PC-3 (cell line): ENCODE measurements around the gene CSH1. TPM values are rescaled to one million over a fixed set of nuclear protein-coding genes. Genes with fewer than 3 reads are reported as not detected.
A peak's percentile ranks its signal among the peaks of the same experiment; 100 is the strongest.
"Not testable (repeated sequence)": the region's sequence is repeated elsewhere in the genome, so short reads cannot be mapped to it uniquely, and the experiment has no call there.

ENCODE experiments used
- ATAC-seq: fragments of 200-7000 bp; cut with Tn5 transposase; 2 replicates; pipeline ENCODE4 v1.9.1; 2020; ENCODE audit warnings: mild to moderate bottlenecking, moderate library complexity
- BruUV-seq: library from RNA; stranded (reverse); fragments of 400-500 nt; replicated peaks from 2 replicates; lab custom pipeline; 2021; lab: Mats Ljungman, UMichigan
- CTCF ChIA-PET: fragments of 300-600 bp; sonication (Branson Sonifier 250); formaldehyde crosslinking; loops from one replicate; lab custom pipeline; 2022; ENCODE audit warnings: antibody characterized with exemption; lab: Charles Lee
- POLR2A ChIA-PET: fragments of 300-600 bp; sonication (Branson Sonifier 250); formaldehyde crosslinking; loops from one replicate; lab custom pipeline; 2022; ENCODE audit warnings: antibody characterized with exemption; ENCODE audit not compliant: unreplicated experiment; lab: Charles Lee
- DNase-seq: peaks from one replicate; pipeline ENCODE4 v3.0.0-alpha.2; 2015
- H2AFZ ChIP-seq: fragments of 300-600 bp; sonication (generic); 2 replicates; pipeline ENCODE4 v1.6.0; 2016; ENCODE audit warnings: antibody characterized with exemption, low read length
- H3F3A ChIP-seq: fragments of 300-600 bp; sonication (generic); one replicate; pipeline ENCODE4 v1.6.0; 2017; ENCODE audit warnings: antibody characterized with exemption, low read length, control low read depth, mild to moderate bottlenecking; ENCODE audit not compliant: unreplicated experiment
- H3K27ac ChIP-seq: fragments of 300-600 bp; sonication (generic); 2 replicates; pipeline ENCODE4 v1.5.1; 2016; ENCODE audit warnings: mild to moderate bottlenecking, low read length
- H3K27me3 ChIP-seq: fragments of 300-600 bp; sonication (generic); 2 replicates; pipeline ENCODE4 v1.6.1; 2016; ENCODE audit warnings: low read length, mixed read lengths
- H3K36me3 ChIP-seq: fragments of 300-600 bp; sonication (generic); 2 replicates; pipeline ENCODE4 v1.6.1; 2016; ENCODE audit warnings: low read depth, mixed run types, low read length, mixed read lengths
- H3K4me1 ChIP-seq: fragments of 300-600 bp; sonication (generic); 2 replicates; pipeline ENCODE4 v1.5.1; 2016; ENCODE audit warnings: low read length; ENCODE audit not compliant: insufficient read depth
- H3K4me2 ChIP-seq: fragments of 300-600 bp; sonication (generic); 2 replicates; pipeline ENCODE4 v1.6.0; 2016; ENCODE audit warnings: low read length
- H3K4me3 ChIP-seq: fragments of 300-600 bp; sonication (generic); 2 replicates; pipeline ENCODE4 v1.5.1; 2016; ENCODE audit warnings: mild to moderate bottlenecking, low read length, mixed read lengths
- H3K79me2 ChIP-seq: fragments of 300-600 bp; sonication (generic); 2 replicates; pipeline ENCODE4 v1.6.1; 2017; ENCODE audit warnings: low read length, mixed read lengths
- H3K9ac ChIP-seq: fragments of 300-600 bp; sonication (generic); 2 replicates; pipeline ENCODE4 v1.6.0; 2016; ENCODE audit warnings: mild to moderate bottlenecking, low read length
- H3K9me2 ChIP-seq: fragments of 300-600 bp; sonication (generic); replicated peaks from 2 replicates; pipeline ENCODE4 v1.6.1; 2016; ENCODE audit warnings: mixed run types, low read length, mixed read lengths
- H3K9me3 ChIP-seq: fragments of 300-600 bp; sonication (generic); 2 replicates; pipeline ENCODE4 v1.6.1; 2016; ENCODE audit warnings: low read length, mixed read lengths
- H4K20me1 ChIP-seq: fragments of 300-600 bp; sonication (generic); 2 replicates; pipeline ENCODE4 v1.6.1; 2016; ENCODE audit warnings: low read length, mixed read lengths
- EZH2 ChIP-seq: fragments of 300-600 bp; sonication (generic); IDR thresholded peaks from one replicate; pipeline ENCODE4 v1.6.1; 2017; ENCODE audit warnings: antibody characterized with exemption, mild to moderate bottlenecking, low read length; ENCODE audit not compliant: unreplicated experiment
- EZH2phosphoT487 ChIP-seq: fragments of 300-600 bp; sonication (generic); IDR thresholded peaks from 2 replicates; pipeline ENCODE4 v1.6.1; 2018; ENCODE audit warnings: mild to moderate bottlenecking, antibody characterized with exemption, low read length, borderline replicate concordance
- intact Hi-C: fragments of 100-400 bp; cut with micrococcal nuclease; formaldehyde crosslinking; loops from 2 replicates; pipeline ENCODE4 v1.9.0; 2023
- total RNA-seq: library from RNA; depleted of rRNA; stranded (reverse); fragments of >200 nt; gene quantifications from 2 replicates; pipeline ENCODE4 v1.2.3, GENCODE V29; 2014
- TF ChIP-seq, protein P1 (sequence below): fragments of 300-600 bp; sonication (generic); conservative IDR thresholded peaks from 2 replicates; pipeline ENCODE4 v1.5.1; 2017; ENCODE audit warnings: antibody characterized with exemption, low read depth, mild to moderate bottlenecking, low read length

Gene CSH1
- total RNA-seq, 1 experiment from 2014 or later, result not detected

- peak; percentile 73 for ATAC-seq
- H3K4me3 ChIP-seq, H3K27ac ChIP-seq, H3K4me1 ChIP-seq, H3K27me3 ChIP-seq, H3K9ac ChIP-seq, H3K4me2 ChIP-seq, POLR2A ChIA-PET, H3K36me3 ChIP-seq, H3F3A ChIP-seq, H3K79me2 ChIP-seq, DNase-seq, H2AFZ ChIP-seq, H3K9me2 ChIP-seq, H3K9me3 ChIP-seq, H4K20me1 ChIP-seq, intact Hi-C loops, BruUV-seq: not testable (repeated sequence)
- CTCF ChIA-PET, result interaction anchor here (0.6 to 1.3 kb wide), 6 partner anchors 14 to 811 kb away, joined by 3 to 9 read pairs (median 4); no protein-coding TSS in a partner anchor
Measured at GRCh38 chr17:63866625-63867024, 29.7 kb downstream of the CSH1 start.

GRCh38 chr17:63859257-63859656 is 37.1 kb downstream of the CSH1 start:
- Histone ChIP-seq H3K9ac (no peak overlapping the region), H4K20me1 (no peaks in the 10 kb centered on the region), H3K4me1 (no peaks in the 10 kb centered on the region), H2AFZ (no peak overlapping the region), H3K9me3 (no peaks in the 10 kb centered on the region), H3K36me3 (no peaks in the 10 kb centered on the region), H3F3A (no peaks in the 10 kb centered on the region), H3K27ac (no peak overlapping the region), H3K79me2 (no peaks in the 10 kb centered on the region), H3K27me3 (peaks cover 8% of the 10 kb centered on the region; the same call in 1 of the 2 replicates), H3K4me2 (no peak overlapping the region), H3K9me2 (no peaks in the 10 kb centered on the region), H3K4me3 (no peak overlapping the region)
- POLR2A ChIA-PET, result no interaction called here
- peak; percentile 18 for DNase-seq
- intact Hi-C loops, result no loop called here
- BruUV-seq, result no TSS peak
- peak; percentile 42; the same call in 1 of the 2 replicates for ATAC-seq
- TF ChIP-seq, protein P1, sequence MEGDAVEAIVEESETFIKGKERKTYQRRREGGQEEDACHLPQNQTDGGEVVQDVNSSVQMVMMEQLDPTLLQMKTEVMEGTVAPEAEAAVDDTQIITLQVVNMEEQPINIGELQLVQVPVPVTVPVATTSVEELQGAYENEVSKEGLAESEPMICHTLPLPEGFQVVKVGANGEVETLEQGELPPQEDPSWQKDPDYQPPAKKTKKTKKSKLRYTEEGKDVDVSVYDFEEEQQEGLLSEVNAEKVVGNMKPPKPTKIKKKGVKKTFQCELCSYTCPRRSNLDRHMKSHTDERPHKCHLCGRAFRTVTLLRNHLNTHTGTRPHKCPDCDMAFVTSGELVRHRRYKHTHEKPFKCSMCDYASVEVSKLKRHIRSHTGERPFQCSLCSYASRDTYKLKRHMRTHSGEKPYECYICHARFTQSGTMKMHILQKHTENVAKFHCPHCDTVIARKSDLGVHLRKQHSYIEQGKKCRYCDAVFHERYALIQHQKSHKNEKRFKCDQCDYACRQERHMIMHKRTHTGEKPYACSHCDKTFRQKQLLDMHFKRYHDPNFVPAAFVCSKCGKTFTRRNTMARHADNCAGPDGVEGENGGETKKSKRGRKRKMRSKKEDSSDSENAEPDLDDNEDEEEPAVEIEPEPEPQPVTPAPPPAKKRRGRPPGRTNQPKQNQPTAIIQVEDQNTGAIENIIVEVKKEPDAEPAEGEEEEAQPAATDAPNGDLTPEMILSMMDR, result no peak
- no peak for TF ChIP-seq EZH2phosphoT487
- TF ChIP-seq EZH2, result no peak
- CTCF ChIA-PET, result interaction anchor here (0.8 kb wide), 1 partner anchor 10 kb away, joined by 7 read pairs; no protein-coding TSS in a partner anchor

- H3K9ac ChIP-seq, H4K20me1 ChIP-seq, H3K36me3 ChIP-seq, H3K9me2 ChIP-seq, POLR2A ChIA-PET, H3F3A ChIP-seq, H3K79me2 ChIP-seq, DNase-seq, H3K4me3 ChIP-seq, H3K4me1 ChIP-seq, intact Hi-C loops, ATAC-seq, H3K27ac ChIP-seq, H3K9me3 ChIP-seq, BruUV-seq, H3K27me3 ChIP-seq, H2AFZ ChIP-seq, H3K4me2 ChIP-seq: not testable (repeated sequence)
- CTCF ChIA-PET, result interaction anchor here (0.7 kb wide), 1 partner anchor 8 kb away, joined by 4 read pairs; no protein-coding TSS in a partner anchor
Measured at GRCh38 chr17:63856425-63856824, 39.9 kb downstream of the CSH1 start.

- BruUV-seq, result no TSS peak
- ATAC-seq (no peak), DNase-seq (no peak)
- TF ChIP-seq EZH2, result no peak
- TF ChIP-seq, protein P1, result no peak
- no peak for TF ChIP-seq EZH2phosphoT487
- no peak overlapping the region for H3K4me2 ChIP-seq
- H4K20me1 ChIP-seq, result no peaks in the 10 kb centered on the region
- H3K4me1 ChIP-seq, result no peaks in the 10 kb centered on the region
- intact Hi-C loops, result no loop called here
- no peaks in the 10 kb centered on the region for H3K79me2 ChIP-seq
- no peak overlapping the region for H2AFZ ChIP-seq
- no peak overlapping the region for H3K27ac ChIP-seq
- H3K4me3 ChIP-seq, result no peak overlapping the region
- no peak overlapping the region for H3K9ac ChIP-seq
- no peaks in the 10 kb centered on the region for H3K9me3 ChIP-seq
- ChIA-PET POLR2A (no interaction called here), CTCF (no interaction called here)
- H3K27me3 ChIP-seq, result peaks cover 6% of the 10 kb centered on the region; the same call in 1 of the 2 replicates
- no peaks in the 10 kb centered on the region for H3K9me2 ChIP-seq
- H3K36me3 ChIP-seq, result no peaks in the 10 kb centered on the region
- H3F3A ChIP-seq, result no peaks in the 10 kb centered on the region
Measured at GRCh38 chr17:63855185-63855584, 41.2 kb downstream of the CSH1 start.
